GM12892 (cell line): ENCODE data around the gene LY6G6F.
A peak's percentile ranks its signal among the peaks of the same experiment; 100 is the strongest.
"Not testable (repeated sequence)": the region's sequence is repeated elsewhere in the genome, so short reads cannot be mapped to it uniquely, and the experiment has no call there.

Experiments used
- DNase-seq: peaks from one replicate; pipeline ENCODE4 v3.0.0; 2011; ENCODE audit not compliant: insufficient read length
- FAIRE-seq: peaks from 2 replicates; lab custom pipeline; 2011; peaks lifted over from hg19 to GRCh38; lab: Jason Lieb, UNC
- POLR2A ChIP-seq: IDR thresholded peaks from 2 replicates; pipeline ENCODE4 v1.6.1; 2011; ENCODE audit warnings: low read depth, low read length, control low read depth
- POLR2AphosphoS5 ChIP-seq: IDR thresholded peaks from 2 replicates; pipeline ENCODE4 v1.6.1; 2011; ENCODE audit warnings: low read depth, low read length, control low read depth
- TAF1 ChIP-seq: IDR thresholded peaks from 2 replicates; pipeline ENCODE4 v1.6.1; 2011; ENCODE audit warnings: low read depth, mild to moderate bottlenecking, control low read depth, low read length, borderline replicate concordance

Gene LY6G6F

GRCh38 chr6:31692353-31692752 lies 14.3 kb upstream of the LY6G6F start:
- DNase-seq = no peak
- no peak for TF ChIP-seq TAF1
- no peak for TF ChIP-seq POLR2A
- TF ChIP-seq POLR2AphosphoS5 = no peak
- no peak for FAIRE-seq

GRCh38 chr6:31692886-31693285 lies 13.8 kb upstream of the LY6G6F start:
- no peak for TF ChIP-seq POLR2AphosphoS5
- TF ChIP-seq TAF1 = no peak
- no peak for TF ChIP-seq POLR2A
- FAIRE-seq (no peak), DNase-seq (no peak)

- DNase-seq = no peak
- no peak for TF ChIP-seq TAF1
- no peak for TF ChIP-seq POLR2A
- TF ChIP-seq POLR2AphosphoS5 = no peak
- no peak for FAIRE-seq
These were observed 13.1 kb upstream of the LY6G6F start for GRCh38 chr6:31693535-31693934.

GRCh38 chr6:31697555-31697954 lies 9.1 kb upstream of the LY6G6F start:
- DNase-seq = no peak
- no peak for TF ChIP-seq TAF1
- no peak for TF ChIP-seq POLR2A
- no peak for TF ChIP-seq POLR2AphosphoS5
- peak; percentile 42 for FAIRE-seq

- TF ChIP-seq POLR2A (no peak), POLR2AphosphoS5 (no peak), TAF1 (no peak)
- DNase-seq (no peak), FAIRE-seq (no peak)
These were observed 5.8 kb upstream of the LY6G6F start for GRCh38 chr6:31700740-31701401.

GRCh38 chr6:31701666-31702404 lies 4.8 kb upstream of the LY6G6F start:
- TF ChIP-seq TAF1 (no peak), POLR2AphosphoS5 (no peak), POLR2A (no peak)
- FAIRE-seq (no peak), DNase-seq (no peak)

- no peak for TF ChIP-seq POLR2AphosphoS5
- no peak for TF ChIP-seq POLR2A
- no peak for TF ChIP-seq TAF1
- no peak for DNase-seq
- FAIRE-seq = no peak
These were observed 4.3 kb upstream of the LY6G6F start for GRCh38 chr6:31702405-31702818.

GRCh38 chr6:31702819-31703716 lies 3.6 kb upstream of the LY6G6F start, which contains the start of gene ABHD16A:
TSS of gene ABHD16A (minus strand) at chr6:31703324. CDS start at chr6:31703281, 43 bp downstream.
- DNase-seq (peak; percentile 98), FAIRE-seq (peak; percentile 100)
- TF ChIP-seq POLR2AphosphoS5 (peak; percentile 60), POLR2A (peak; percentile 72), TAF1 (peak; percentile 39; the same call in 1 of the 2 replicates)

GRCh38 chr6:31705931-31706330 lies 735 bp upstream of the LY6G6F start:
- TF ChIP-seq POLR2AphosphoS5 = no peak
- no peak for TF ChIP-seq TAF1
- TF ChIP-seq POLR2A = no peak
- DNase-seq (no peak), FAIRE-seq (no peak)

GRCh38 chr6:31707701-31708100 lies 1.0 kb downstream of the LY6G6F start:
- FAIRE-seq = no peak
- no peak for DNase-seq
- no peak for TF ChIP-seq TAF1
- no peak for TF ChIP-seq POLR2AphosphoS5
- TF ChIP-seq POLR2A = no peak

- FAIRE-seq (no peak), DNase-seq (no peak)
- no peak for TF ChIP-seq POLR2AphosphoS5
- TF ChIP-seq POLR2A = no peak
- TF ChIP-seq TAF1 = no peak
These were observed 1.6 kb downstream of the LY6G6F start for GRCh38 chr6:31708224-31708623.

GRCh38 chr6:31709157-31709556 lies 2.5 kb downstream of the LY6G6F start:
- DNase-seq, FAIRE-seq: not testable (repeated sequence)
